ENCODE measurements around the gene LTO1. TPM values are rescaled to one million over a fixed set of nuclear protein-coding genes. Genes with fewer than 3 reads are reported as not detected.
"Not testable (repeated sequence)": the region's sequence is repeated elsewhere in the genome, so short reads cannot be mapped to it uniquely, and the experiment has no call there.

LTO1 gene
- total RNA-seq, 1 experiment from 2014 or later, result 36.7 TPM

- no peak overlapping the region for H3K27ac Mint-ChIP-seq (ENCODE audit: unreplicated experiment)
- no peak overlapping the region for H3K4me3 Mint-ChIP-seq (ENCODE audit: low read depth, unreplicated experiment)
- H3K4me1 Mint-ChIP-seq (ENCODE audit: low read depth, unreplicated experiment), result no peaks in the 10 kb centered on the region
- no peak for DNase-seq
- no peaks in the 10 kb centered on the region for H3K36me3 Mint-ChIP-seq (ENCODE audit: insufficient read depth, unreplicated experiment)
- CTCF ChIA-PET, result no interaction called here
- intact Hi-C loops (cut with micrococcal nuclease; ENCODE audit: unreplicated experiment), result no loop called here
- H3K9me3 Mint-ChIP-seq (ENCODE audit: low read depth, unreplicated experiment), result peaks cover 6% of the 10 kb centered on the region
- TF ChIP-seq CTCF (IDR thresholded peaks at IDR 0.05; ENCODE audit: unreplicated experiment), result no peak
- H3K27me3 Mint-ChIP-seq (ENCODE audit: unreplicated experiment), result peaks cover 15% of the 10 kb centered on the region
- no TSS peak for BruUV-seq (replicated peaks)
These were observed 45.1 kb downstream of the LTO1 start for GRCh38 chr11:69630017-69630416.

DNA sequence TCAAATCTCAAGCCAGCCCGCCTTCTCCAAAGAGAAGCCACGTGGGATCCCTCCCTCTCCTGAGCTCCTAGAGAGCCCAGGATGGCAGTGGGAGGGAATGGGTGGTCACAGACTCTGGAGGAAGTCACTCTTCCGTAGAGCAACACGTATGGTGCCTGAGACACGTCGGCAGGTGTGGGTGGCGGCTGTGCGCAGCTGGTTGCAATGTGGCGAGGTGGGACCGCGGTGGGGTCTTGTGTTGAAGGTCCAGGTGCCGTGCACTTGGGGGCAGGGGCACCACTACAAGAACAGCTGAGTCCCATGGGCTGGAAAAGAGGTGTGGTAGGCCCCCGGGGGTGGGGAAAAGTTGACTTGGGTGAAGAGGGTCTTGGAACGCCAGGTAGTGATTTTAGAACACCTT, 47.6 kb downstream of the LTO1 start:
- no peaks in the 10 kb centered on the region for H3K36me3 Mint-ChIP-seq (ENCODE audit: insufficient read depth, unreplicated experiment)
- TF ChIP-seq CTCF (IDR thresholded peaks at IDR 0.05; ENCODE audit: unreplicated experiment), result no peak
- no peak for DNase-seq
- CTCF ChIA-PET, result interaction anchor here (0.7 kb wide), 1 partner anchor 284 kb away, joined by 3 read pairs; no protein-coding TSS in a partner anchor
- peaks cover 15% of the 10 kb centered on the region for H3K27me3 Mint-ChIP-seq (ENCODE audit: unreplicated experiment)
- peaks cover 6% of the 10 kb centered on the region for H3K9me3 Mint-ChIP-seq (ENCODE audit: low read depth, unreplicated experiment)
- intact Hi-C loops (cut with micrococcal nuclease; ENCODE audit: unreplicated experiment), result no loop called here
- H3K4me1 Mint-ChIP-seq (ENCODE audit: low read depth, unreplicated experiment), result no peaks in the 10 kb centered on the region
- H3K4me3 Mint-ChIP-seq (ENCODE audit: low read depth, unreplicated experiment), result no peak overlapping the region
- H3K27ac Mint-ChIP-seq (ENCODE audit: unreplicated experiment), result no peak overlapping the region
- BruUV-seq (replicated peaks), result no TSS peak

GRCh38 chr11:69625476-69625875, 49.7 kb downstream of the LTO1 start:
- no peak for TF ChIP-seq CTCF (IDR thresholded peaks at IDR 0.05; ENCODE audit: unreplicated experiment)
- intact Hi-C loops (cut with micrococcal nuclease; ENCODE audit: unreplicated experiment), result no loop called here
- H3K4me3 Mint-ChIP-seq (ENCODE audit: low read depth, unreplicated experiment), result no peak overlapping the region
- peaks cover 15% of the 10 kb centered on the region for H3K27me3 Mint-ChIP-seq (ENCODE audit: unreplicated experiment)
- no TSS peak for BruUV-seq (replicated peaks)
- no peaks in the 10 kb centered on the region for H3K4me1 Mint-ChIP-seq (ENCODE audit: low read depth, unreplicated experiment)
- peaks cover 6% of the 10 kb centered on the region for H3K9me3 Mint-ChIP-seq (ENCODE audit: low read depth, unreplicated experiment)
- H3K27ac Mint-ChIP-seq (ENCODE audit: unreplicated experiment), result no peak overlapping the region
- CTCF ChIA-PET, result no interaction called here
- DNase-seq, result no peak
- no peaks in the 10 kb centered on the region for H3K36me3 Mint-ChIP-seq (ENCODE audit: insufficient read depth, unreplicated experiment)

DNA sequence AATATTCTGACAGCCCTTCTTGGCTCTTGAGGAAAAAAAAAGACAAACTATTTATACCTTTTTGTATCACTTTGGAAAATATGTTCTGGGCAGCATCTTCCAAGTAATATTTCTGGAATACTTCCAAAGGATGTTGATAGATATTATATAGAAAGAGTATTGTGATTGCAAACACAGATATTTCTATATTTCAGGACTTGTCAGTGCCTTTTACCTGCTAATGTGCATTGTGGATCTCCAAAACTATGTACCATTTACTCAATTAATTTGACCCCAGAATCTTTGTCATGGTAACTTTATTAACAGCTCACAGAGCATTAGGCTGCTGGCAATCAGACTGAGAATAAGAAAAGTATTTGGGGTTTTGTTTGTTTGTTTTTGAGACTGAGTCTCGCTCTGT, 50.9 kb downstream of the LTO1 start:
- H3K27me3 Mint-ChIP-seq (ENCODE audit: unreplicated experiment), result peaks cover 15% of the 10 kb centered on the region
- CTCF ChIA-PET, result interaction anchor here (0.7 kb wide), 1 partner anchor 25 kb away, joined by 3 read pairs; no protein-coding TSS in a partner anchor
- intact Hi-C loops (cut with micrococcal nuclease; ENCODE audit: unreplicated experiment), result no loop called here
- no peaks in the 10 kb centered on the region for H3K36me3 Mint-ChIP-seq (ENCODE audit: insufficient read depth, unreplicated experiment)
- no peak overlapping the region for H3K27ac Mint-ChIP-seq (ENCODE audit: unreplicated experiment)
- H3K4me1 Mint-ChIP-seq (ENCODE audit: low read depth, unreplicated experiment), result no peaks in the 10 kb centered on the region
- H3K4me3 Mint-ChIP-seq (ENCODE audit: low read depth, unreplicated experiment), result no peak overlapping the region
- H3K9me3 Mint-ChIP-seq (ENCODE audit: low read depth, unreplicated experiment), result peaks cover 2% of the 10 kb centered on the region
- DNase-seq, result no peak
- no TSS peak for BruUV-seq (replicated peaks)
- TF ChIP-seq CTCF (IDR thresholded peaks at IDR 0.05; ENCODE audit: unreplicated experiment), result no peak

- H3K4me1 Mint-ChIP-seq (ENCODE audit: low read depth, unreplicated experiment); H3K36me3 Mint-ChIP-seq (ENCODE audit: insufficient read depth, unreplicated experiment); H3K4me3 Mint-ChIP-seq (ENCODE audit: low read depth, unreplicated experiment); H3K9me3 Mint-ChIP-seq (ENCODE audit: low read depth, unreplicated experiment); BruUV-seq (replicated peaks); DNase-seq; intact Hi-C loops (cut with micrococcal nuclease; ENCODE audit: unreplicated experiment); H3K27ac Mint-ChIP-seq (ENCODE audit: unreplicated experiment): not testable (repeated sequence)
- peaks cover 34% of the 10 kb centered on the region for H3K27me3 Mint-ChIP-seq (ENCODE audit: unreplicated experiment)
- CTCF ChIA-PET, result interaction anchor here (1.0 kb wide), 1 partner anchor 328 kb away, joined by 3 read pairs; the partner anchor contains the start of gene MYEOV
These were observed 53.0 kb downstream of the LTO1 start for GRCh38 chr11:69622097-69622681.
